ENCODE measurements around the gene USP38.

The USP38 gene

DNA sequence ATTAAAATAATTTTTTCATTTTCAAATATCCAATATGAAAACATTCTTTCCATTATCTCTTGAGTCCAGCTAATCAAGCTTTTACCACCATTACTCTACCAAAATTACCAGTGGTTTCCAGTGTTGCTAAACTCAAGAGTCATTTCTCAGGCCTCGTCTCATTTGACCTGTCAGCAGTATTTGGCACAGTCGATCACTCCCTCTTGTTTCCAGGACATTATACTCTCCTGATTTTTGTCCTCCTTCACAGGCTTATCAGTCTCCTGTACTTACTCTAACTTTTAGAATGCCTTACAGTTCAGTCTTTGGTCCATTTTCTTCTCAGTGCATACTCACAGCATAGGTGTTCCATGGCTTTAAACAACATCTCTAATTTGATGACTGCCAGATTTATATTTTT is 11.6 kb downstream of the USP38 start:
- Histone ChIP-seq H3K27me3 (replicated peaks) (no peaks in the 10 kb centered on the region), H3K4me3 (ENCODE audit: low read depth, low read length) (no peak overlapping the region), H3K36me3 (replicated peaks) (peaks cover 47% of the 10 kb centered on the region), H3K27ac (no peak overlapping the region)
- in situ Hi-C loops (cut with HindIII; ENCODE audit: low pct_ligation_motif_present, low sequenced_read_pairs) = no loop called here
- DNase-seq = no peak
- TF ChIP-seq, protein P1, sequence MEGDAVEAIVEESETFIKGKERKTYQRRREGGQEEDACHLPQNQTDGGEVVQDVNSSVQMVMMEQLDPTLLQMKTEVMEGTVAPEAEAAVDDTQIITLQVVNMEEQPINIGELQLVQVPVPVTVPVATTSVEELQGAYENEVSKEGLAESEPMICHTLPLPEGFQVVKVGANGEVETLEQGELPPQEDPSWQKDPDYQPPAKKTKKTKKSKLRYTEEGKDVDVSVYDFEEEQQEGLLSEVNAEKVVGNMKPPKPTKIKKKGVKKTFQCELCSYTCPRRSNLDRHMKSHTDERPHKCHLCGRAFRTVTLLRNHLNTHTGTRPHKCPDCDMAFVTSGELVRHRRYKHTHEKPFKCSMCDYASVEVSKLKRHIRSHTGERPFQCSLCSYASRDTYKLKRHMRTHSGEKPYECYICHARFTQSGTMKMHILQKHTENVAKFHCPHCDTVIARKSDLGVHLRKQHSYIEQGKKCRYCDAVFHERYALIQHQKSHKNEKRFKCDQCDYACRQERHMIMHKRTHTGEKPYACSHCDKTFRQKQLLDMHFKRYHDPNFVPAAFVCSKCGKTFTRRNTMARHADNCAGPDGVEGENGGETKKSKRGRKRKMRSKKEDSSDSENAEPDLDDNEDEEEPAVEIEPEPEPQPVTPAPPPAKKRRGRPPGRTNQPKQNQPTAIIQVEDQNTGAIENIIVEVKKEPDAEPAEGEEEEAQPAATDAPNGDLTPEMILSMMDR (IDR thresholded peaks at IDR 0.05; ENCODE audit: low read depth, low read length, missing control alignments) = no peak

DNA sequence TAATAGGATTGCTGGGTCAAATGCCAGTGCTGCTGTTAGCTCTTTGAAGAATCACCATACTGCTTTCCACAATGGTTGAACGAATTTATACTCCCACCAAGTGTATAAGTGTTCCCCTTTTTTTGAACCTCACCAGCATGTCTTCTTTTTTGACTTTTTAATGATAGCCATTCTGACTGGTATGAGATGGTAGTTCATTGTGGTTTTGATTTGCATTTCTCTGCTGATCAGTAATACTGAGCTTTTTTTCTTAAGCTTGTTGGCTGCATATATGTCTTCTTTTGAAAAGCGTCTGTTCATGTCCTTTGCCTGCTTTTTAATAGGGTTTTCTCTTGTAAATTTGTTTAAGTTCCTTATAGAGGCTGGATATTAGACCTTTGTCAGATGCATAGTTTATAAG is 14.8 kb downstream of the USP38 start:
- TF ChIP-seq, protein P1 (IDR thresholded peaks at IDR 0.05; ENCODE audit: low read depth, low read length, missing control alignments) = no peak
- no peak for DNase-seq
- Histone ChIP-seq H3K36me3 (replicated peaks) (peaks cover 53% of the 10 kb centered on the region), H3K27ac (no peak overlapping the region), H3K4me3 (ENCODE audit: low read depth, low read length) (no peak overlapping the region), H3K27me3 (replicated peaks) (no peaks in the 10 kb centered on the region)
- in situ Hi-C loops (cut with HindIII; ENCODE audit: low pct_ligation_motif_present, low sequenced_read_pairs) = no loop called here

DNA sequence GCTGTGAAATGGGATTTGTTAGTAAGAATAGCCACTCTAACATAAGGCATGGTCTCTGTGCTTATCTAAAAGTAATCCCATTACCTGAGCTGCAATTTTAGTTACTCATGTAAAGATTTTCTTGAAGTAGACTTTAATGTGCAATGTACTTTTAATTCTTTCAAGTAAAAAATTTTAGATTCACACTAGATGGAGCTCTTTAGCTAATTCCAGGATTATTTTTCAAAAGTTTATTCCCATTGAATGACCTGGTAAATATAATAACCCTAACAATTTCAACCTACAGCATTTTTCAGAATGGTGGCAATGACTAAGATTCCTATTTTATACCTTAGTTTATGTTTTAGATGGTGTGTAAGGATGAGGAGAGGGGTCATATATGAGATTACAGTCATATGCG is 18.1 kb downstream of the USP38 start:
- in situ Hi-C loops (cut with HindIII; ENCODE audit: low pct_ligation_motif_present, low sequenced_read_pairs) = no loop called here
- DNase-seq = no peak

DNA sequence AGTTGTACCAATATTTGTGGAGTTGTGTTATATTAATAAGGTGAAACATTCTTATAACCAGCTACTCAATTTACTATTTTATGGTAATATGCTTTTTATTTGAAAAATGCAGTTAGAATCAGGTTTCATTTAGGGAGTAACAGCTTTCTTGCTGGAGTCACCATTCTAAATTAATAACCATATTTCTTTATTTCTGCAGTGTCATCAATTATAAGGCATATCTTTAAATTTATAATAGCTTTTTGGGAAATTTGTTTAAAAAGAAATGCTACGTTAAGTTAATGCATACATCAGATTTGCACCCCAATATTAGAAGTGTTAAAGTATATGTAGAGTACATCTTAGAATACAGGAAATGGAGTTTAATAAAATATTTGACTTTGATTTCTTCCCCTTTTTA is 18.9 kb downstream of the USP38 start:
- peaks cover 37% of the 10 kb centered on the region for H3K36me3 ChIP-seq (replicated peaks)
- in situ Hi-C loops (cut with HindIII; ENCODE audit: low pct_ligation_motif_present, low sequenced_read_pairs) = no loop called here
- no peaks in the 10 kb centered on the region for H3K27me3 ChIP-seq (replicated peaks)
- DNase-seq = no peak
- H3K4me3 ChIP-seq (ENCODE audit: low read depth, low read length) = no peak overlapping the region
- H3K27ac ChIP-seq = no peak overlapping the region
- TF ChIP-seq, protein P1 (IDR thresholded peaks at IDR 0.05; ENCODE audit: low read depth, low read length, missing control alignments) = no peak

More for the DNA sequence above, 18.1 kb downstream of the USP38 start:
- no peak overlapping the region for H3K4me3 ChIP-seq (ENCODE audit: low read depth, low read length)
- H3K27me3 ChIP-seq (replicated peaks) = no peaks in the 10 kb centered on the region
- H3K36me3 ChIP-seq (replicated peaks) = peaks cover 43% of the 10 kb centered on the region
- TF ChIP-seq, protein P1 (IDR thresholded peaks at IDR 0.05; ENCODE audit: low read depth, low read length, missing control alignments) = no peak
- no peak overlapping the region for H3K27ac ChIP-seq

DNA sequence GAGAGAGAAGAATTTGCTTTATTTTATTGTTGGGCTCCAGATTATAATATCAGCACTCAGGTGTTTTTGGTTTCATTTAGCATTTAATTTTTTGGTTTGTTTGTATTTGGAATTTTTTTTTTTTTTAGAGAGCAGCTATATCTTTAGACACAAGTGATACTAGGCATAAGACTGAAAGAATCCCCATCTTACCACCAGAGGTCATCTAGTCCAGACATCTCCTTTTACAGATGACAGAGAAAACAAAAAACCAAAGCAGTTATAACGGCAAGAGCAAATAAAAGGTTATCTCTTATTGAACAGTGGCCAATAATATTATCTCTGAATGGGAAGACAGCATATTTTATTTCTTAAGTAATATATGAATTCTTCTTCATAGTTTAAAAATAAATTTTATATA is 22.8 kb downstream of the USP38 start:
- H3K27me3 ChIP-seq (replicated peaks) = no peaks in the 10 kb centered on the region
- H3K36me3 ChIP-seq (replicated peaks) = peaks cover 23% of the 10 kb centered on the region
- TF ChIP-seq, protein P1 (IDR thresholded peaks at IDR 0.05; ENCODE audit: low read depth, low read length, missing control alignments) = peak; percentile 25
- in situ Hi-C loops (cut with HindIII; ENCODE audit: low pct_ligation_motif_present, low sequenced_read_pairs) = no loop called here
- no peak overlapping the region for H3K4me3 ChIP-seq (ENCODE audit: low read depth, low read length)
- H3K27ac ChIP-seq = no peak overlapping the region
- DNase-seq = peak; percentile 12

DNA sequence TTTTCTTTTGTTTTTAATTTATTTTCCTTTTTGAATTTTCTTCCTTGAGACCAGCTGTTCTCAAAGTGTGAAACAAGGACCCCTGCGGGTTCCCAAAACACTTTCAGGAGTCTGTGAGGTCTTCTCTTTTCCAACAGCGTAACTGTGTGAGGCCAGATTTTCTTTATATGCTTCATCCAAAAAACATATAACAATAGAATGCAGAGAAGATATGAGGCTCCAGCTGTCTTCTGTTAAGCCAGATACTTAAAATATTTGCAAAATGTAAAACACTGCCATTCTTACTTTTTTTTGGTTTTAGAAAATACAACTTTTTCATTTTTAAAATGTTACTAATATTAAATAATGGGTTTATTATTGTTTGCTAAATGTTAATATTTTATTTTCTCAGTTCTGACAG is 27.8 kb downstream of the USP38 start:
- Histone ChIP-seq H3K27ac (no peak overlapping the region), H3K27me3 (replicated peaks) (no peaks in the 10 kb centered on the region), H3K4me3 (ENCODE audit: low read depth, low read length) (no peak overlapping the region), H3K36me3 (replicated peaks) (peaks cover 17% of the 10 kb centered on the region)
- TF ChIP-seq, protein P1 (IDR thresholded peaks at IDR 0.05; ENCODE audit: low read depth, low read length, missing control alignments) = no peak
- DNase-seq = no peak
- in situ Hi-C loops (cut with HindIII; ENCODE audit: low pct_ligation_motif_present, low sequenced_read_pairs) = no loop called here
